Measurements from ENCODE around the gene EXOC3.

Gene EXOC3

GRCh38 chr5:463301-463700 lies 20.3 kb downstream of the EXOC3 start:
- no peak overlapping the region for H3K4me2 ChIP-seq

GRCh38 chr5:463952-464351 lies 21.0 kb downstream of the EXOC3 start:
- Histone ChIP-seq H3K4me3 (IDR thresholded peaks at IDR 0.05; ENCODE audit: insufficient read depth, low read depth, low read length) (no peak overlapping the region), H3K79me2 (ENCODE audit: insufficient read depth, low read depth) (no peaks in the 10 kb centered on the region), H3K4me2 (no peak overlapping the region), H3K36me3 (ENCODE audit: insufficient read depth) (peaks cover 4% of the 10 kb centered on the region; the same call in 1 of the 2 replicates), H3K9ac (no peak overlapping the region), H3K27me3 (ENCODE audit: insufficient read depth, low read depth) (no peaks in the 10 kb centered on the region), H2AFZ (ENCODE audit: low read depth) (no peak overlapping the region), H3K27ac (no peak overlapping the region), H4K20me1 (ENCODE audit: insufficient read depth) (no peaks in the 10 kb centered on the region), H3K4me1 (ENCODE audit: low read depth, poor library complexity, severe bottlenecking) (peaks cover 6% of the 10 kb centered on the region)
- no peak for TF ChIP-seq CTCF (conservative IDR thresholded peaks at IDR 0.05; ENCODE audit: low read depth, low read length)

More at GRCh38 chr5:463301-463700, 20.3 kb downstream of the EXOC3 start:
- Histone ChIP-seq H3K4me3 (IDR thresholded peaks at IDR 0.05; ENCODE audit: insufficient read depth, low read depth, low read length) (no peak overlapping the region), H4K20me1 (ENCODE audit: insufficient read depth) (no peaks in the 10 kb centered on the region), H2AFZ (ENCODE audit: low read depth) (no peak overlapping the region), H3K27me3 (ENCODE audit: insufficient read depth, low read depth) (no peaks in the 10 kb centered on the region), H3K36me3 (ENCODE audit: insufficient read depth) (peaks cover 4% of the 10 kb centered on the region; the same call in 1 of the 2 replicates), H3K79me2 (ENCODE audit: insufficient read depth, low read depth) (no peaks in the 10 kb centered on the region), H3K9ac (no peak overlapping the region), H3K4me1 (ENCODE audit: low read depth, poor library complexity, severe bottlenecking) (peaks cover 13% of the 10 kb centered on the region), H3K27ac (no peak overlapping the region)
- TF ChIP-seq CTCF (conservative IDR thresholded peaks at IDR 0.05; ENCODE audit: low read depth, low read length): no peak

- no peak overlapping the region for H3K27ac ChIP-seq
- H3K4me3 ChIP-seq (IDR thresholded peaks at IDR 0.05; ENCODE audit: insufficient read depth, low read depth, low read length): no peak overlapping the region
- H3K4me1 ChIP-seq (ENCODE audit: low read depth, poor library complexity, severe bottlenecking): peaks cover 1% of the 10 kb centered on the region
- peaks cover 4% of the 10 kb centered on the region; the same call in 1 of the 2 replicates for H3K36me3 ChIP-seq (ENCODE audit: insufficient read depth)
- H3K79me2 ChIP-seq (ENCODE audit: insufficient read depth, low read depth): no peaks in the 10 kb centered on the region
- no peak for TF ChIP-seq CTCF (conservative IDR thresholded peaks at IDR 0.05; ENCODE audit: low read depth, low read length)
- no peak overlapping the region for H3K9ac ChIP-seq
- H3K27me3 ChIP-seq (ENCODE audit: insufficient read depth, low read depth): no peaks in the 10 kb centered on the region
- no peak overlapping the region for H2AFZ ChIP-seq (ENCODE audit: low read depth)
- H4K20me1 ChIP-seq (ENCODE audit: insufficient read depth): no peaks in the 10 kb centered on the region
- H3K4me2 ChIP-seq: no peak overlapping the region
Observed at GRCh38 chr5:464446-464842, 21.5 kb downstream of the EXOC3 start.

- TF ChIP-seq CTCF (conservative IDR thresholded peaks at IDR 0.05; ENCODE audit: low read depth, low read length): no peak
Observed at GRCh38 chr5:464843-465590, 22.0 kb downstream of the EXOC3 start.

More at GRCh38 chr5:464843-465590, 22.0 kb downstream of the EXOC3 start:
- H3K4me2 ChIP-seq: no peak overlapping the region
- H3K36me3 ChIP-seq (ENCODE audit: insufficient read depth): peaks cover under 1% of the 10 kb centered on the region; the same call in 1 of the 2 replicates
- no peaks in the 10 kb centered on the region for H3K4me1 ChIP-seq (ENCODE audit: low read depth, poor library complexity, severe bottlenecking)
- H3K27me3 ChIP-seq (ENCODE audit: insufficient read depth, low read depth): no peaks in the 10 kb centered on the region
- no peak overlapping the region for H3K9ac ChIP-seq
- no peak overlapping the region for H3K27ac ChIP-seq
- H3K4me3 ChIP-seq (IDR thresholded peaks at IDR 0.05; ENCODE audit: insufficient read depth, low read depth, low read length): no peak overlapping the region
- no peaks in the 10 kb centered on the region for H4K20me1 ChIP-seq (ENCODE audit: insufficient read depth)
- H3K79me2 ChIP-seq (ENCODE audit: insufficient read depth, low read depth): no peaks in the 10 kb centered on the region
- H2AFZ ChIP-seq (ENCODE audit: low read depth): no peak overlapping the region
